Glomerular endothelial cell (primary cell): ENCODE measurements around the gene CENPM. TPM values are rescaled to one million over a fixed set of nuclear protein-coding genes. Genes with fewer than 3 reads are reported as not detected.
A peak's percentile ranks its signal among the peaks of the same experiment; 100 is the strongest.
"Not testable (repeated sequence)": the region's sequence is repeated elsewhere in the genome, so short reads cannot be mapped to it uniquely, and the experiment has no call there.

ENCODE experiments used
- DNase-seq: peaks from one replicate; pipeline ENCODE4 v3.0.0-alpha.2; 2011; ENCODE audit warnings: low read depth, low spot score; ENCODE audit errors: extremely low read depth
- total RNA-seq: library from RNA; depleted of rRNA; stranded (reverse); fragments of >200 nt; gene quantifications from 2 replicates; pipeline ENCODE4 v1.2.3, GENCODE V29; 2015

Gene CENPM
- total RNA-seq, 1 donor from 2014 or later, result 10.4 TPM

DNA sequence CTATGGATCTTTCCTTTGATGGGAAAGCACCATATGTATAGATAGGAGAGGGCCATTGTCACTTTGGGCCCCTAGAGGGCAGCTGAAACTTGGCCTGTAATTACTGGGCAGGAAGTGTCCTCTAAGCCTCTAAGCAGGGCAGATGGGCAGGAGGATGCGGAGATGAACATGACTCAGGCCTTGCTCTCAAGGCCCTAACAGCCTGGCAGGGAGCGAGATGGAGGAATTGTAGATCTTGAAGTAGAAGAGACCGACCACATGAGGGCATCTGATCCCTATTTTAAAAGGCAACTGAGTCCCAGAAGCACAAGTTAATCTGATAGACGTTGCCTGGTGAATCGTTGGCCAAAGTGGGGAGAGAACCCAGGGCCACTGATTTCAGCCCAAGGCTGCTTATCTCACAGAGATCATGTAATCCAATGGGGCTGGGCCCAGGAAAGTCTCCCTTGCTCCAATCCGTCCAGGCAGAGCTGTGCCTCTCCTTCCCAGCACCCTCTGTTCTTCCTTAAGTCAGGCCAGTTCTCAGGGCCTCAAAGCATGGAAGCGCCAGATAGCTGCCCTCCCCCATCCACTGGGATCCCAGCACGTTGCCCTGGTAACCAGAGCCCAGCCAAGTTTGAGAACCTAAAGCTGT, 19.8 kb upstream of the CENPM start:
- peak; percentile 72 for DNase-seq

DNA sequence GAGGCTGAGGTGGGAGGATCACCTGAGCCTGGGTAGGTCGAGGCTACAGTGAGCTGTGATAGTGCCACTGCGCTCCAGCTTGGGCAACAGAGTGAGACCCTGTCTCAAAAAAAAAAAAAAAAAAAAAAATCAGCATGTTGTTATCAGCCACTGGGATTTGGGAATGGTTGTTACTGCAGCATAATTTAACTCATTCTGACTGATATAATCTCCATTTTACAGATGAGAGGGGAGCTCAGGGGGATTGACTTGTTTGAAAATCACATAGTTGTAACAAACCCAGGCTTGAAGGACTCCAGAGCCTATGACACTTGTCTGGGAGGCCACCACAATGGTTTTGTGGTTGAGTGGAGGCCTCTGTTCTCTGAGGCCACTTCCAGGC, 19.3 kb upstream of the CENPM start:
- no peak for DNase-seq

DNA sequence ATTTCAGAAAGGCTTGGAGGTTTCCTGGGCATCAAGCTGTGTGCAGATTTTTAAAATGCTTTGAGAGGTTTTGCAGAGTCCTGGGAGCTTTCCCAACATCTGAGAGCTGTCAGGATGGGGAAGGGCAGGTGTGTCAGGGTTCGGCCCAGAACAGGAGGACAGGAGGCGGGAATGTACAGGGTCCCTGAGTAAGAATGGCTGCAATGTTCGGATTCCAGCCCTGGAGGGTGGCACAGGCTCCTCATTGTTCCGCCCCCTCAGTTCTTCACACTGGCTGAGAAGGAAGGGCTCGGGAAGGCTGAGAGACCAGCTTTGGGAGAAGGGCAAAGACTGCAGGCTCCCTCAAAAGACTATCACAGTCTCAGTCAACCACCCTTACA, 17.1 kb upstream of the CENPM start:
- no peak for DNase-seq

DNA sequence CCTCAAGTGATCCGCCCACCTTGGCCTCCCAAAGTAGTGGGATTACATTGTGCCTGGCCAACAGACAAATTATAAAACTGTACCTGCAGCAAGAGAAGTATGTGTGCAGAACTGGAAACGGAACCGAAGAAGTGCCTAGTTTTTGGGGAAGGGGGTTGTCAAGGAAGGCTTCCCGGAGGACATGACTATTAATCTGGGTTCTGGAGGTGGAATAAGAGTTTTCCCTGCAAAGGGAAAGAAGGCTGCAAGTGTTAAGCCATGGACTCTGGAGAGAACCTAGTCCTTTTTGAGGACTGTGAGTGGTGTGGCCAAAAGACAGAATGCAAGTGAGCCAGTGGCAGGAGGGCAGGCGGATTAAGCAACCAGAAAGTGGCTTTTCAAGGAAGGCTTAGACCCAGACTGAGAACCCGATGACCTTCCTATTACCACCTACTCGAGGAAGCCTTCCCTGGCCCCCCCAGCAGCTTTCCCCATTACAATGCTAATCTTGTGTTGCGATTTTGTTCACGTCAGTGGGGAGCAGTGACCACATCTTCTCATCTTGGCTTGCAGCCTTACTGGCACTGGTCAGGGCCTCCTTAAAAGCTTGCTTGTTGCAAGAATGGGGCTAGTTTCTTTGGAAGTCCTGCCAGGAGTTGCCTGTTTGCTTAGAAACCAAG, 16.6 kb upstream of the CENPM start:
- no peak for DNase-seq

DNA sequence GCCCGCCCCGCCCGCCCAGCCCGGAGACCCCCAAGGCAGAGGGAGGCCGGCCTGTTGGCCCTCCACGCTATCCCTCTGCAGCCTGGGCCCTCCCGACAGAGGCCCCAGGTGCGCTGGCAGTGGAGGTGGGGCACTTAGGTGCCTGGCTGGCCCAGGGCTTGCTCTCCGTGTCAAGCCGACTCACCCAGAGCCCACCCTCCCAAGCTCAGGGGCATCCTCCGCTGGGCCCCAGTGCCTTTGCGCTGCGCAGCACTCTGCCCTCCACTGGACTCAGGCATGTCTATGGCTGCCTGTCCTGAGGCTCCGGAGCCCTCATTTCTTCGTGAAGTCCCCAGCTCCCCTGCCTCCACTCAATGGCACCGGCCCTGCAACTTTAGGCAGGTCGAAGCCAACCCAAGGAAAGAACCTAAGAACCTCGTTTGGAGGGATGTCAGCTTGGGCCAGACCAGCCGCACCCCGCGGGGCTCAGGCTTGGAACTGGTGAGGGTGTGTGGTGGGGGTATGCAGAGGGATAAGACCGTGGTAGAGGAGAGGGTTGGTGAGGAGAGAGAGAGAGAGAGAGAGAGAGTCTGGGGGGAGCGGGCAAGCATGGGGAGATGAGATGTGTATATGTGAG, 11.1 kb upstream of the CENPM start:
- no peak for DNase-seq

DNA sequence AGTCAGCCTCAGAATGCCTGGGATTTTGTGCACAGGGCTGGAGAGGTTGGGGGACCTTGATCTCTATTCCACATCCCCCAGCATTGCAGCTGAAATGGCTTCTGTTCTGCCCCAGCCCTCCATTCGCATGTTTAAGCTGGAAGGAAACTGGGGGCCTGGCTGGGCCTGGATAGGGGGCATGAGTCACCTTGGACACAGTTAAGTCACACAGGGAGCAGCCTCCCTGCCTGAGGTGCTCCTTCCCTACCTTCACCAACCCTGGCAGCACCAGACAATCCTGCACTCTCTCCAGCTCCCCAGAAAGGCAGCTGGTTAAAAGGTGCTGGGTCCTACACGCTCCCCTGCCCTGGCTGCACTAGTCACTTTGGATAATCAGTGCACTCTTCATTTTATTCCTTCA, 5.8 kb upstream of the CENPM start:
- DNase-seq, result no peak

DNA sequence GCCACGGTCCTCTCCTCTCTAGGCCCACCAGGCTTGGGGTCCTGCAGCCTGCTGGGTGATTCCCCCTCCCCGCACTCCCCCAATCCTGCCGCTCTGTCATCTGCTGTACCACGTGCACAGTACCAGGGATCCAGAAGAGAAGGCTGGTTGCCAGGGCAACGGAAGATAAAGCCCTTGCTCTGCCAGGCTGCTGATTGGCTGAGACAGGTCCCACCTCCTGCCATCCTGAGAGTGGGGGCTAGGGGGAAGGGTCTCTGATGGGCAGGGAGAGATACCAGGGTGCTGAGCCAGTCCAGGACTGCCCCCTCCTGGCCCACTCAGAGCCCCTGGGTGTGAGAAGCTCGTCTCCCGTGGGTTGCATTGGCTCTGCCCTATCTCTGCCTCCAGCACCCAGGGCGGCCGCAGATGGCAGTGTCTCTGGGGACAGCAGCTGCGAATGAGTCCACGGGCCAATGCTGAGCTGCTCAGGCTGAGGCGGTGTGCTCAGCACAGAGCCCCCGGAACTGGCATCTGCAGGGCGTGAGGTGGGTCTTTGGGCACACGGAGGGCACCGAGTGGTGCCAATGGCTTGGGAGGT, 5.0 kb upstream of the CENPM start, which contains the start of gene SMIM45:
Gene SMIM45, plus strand, starts transcription at position 253 of the 577 bp plus-strand sequence.
- no peak for DNase-seq

DNA sequence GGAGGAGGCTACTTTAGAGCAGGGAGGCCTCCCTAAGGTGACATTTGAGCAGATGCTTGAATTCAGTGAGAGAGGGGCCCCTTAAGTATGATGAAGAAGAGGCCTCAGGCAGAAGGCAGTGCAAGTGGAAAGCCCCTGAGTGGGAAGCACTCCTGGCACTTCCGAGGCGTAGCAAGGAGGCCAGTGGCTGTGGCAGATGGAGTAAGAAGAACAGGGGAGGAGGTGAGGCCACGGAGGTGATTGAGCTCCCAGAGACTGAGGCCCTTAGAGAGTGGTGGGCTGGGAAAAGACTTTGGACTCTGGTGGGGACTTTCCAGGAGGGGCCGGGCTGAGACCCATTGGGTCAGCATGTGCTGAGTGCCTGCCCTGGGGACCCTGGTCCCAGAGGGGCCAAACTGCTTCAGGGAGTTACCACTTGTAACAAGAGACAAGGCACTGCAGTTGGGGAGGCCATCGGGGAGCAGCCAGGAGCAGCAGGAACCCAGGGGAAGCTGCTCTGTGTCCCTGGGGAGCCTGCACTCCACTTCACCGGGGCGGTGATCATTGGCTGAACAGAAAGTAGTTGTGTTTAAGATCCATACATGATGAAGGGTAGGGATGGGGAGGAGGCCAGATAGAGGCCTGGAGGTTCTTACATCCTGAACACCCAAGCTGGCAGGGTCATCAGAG, 2.5 kb upstream of the CENPM start:
- DNase-seq, result no peak

DNA sequence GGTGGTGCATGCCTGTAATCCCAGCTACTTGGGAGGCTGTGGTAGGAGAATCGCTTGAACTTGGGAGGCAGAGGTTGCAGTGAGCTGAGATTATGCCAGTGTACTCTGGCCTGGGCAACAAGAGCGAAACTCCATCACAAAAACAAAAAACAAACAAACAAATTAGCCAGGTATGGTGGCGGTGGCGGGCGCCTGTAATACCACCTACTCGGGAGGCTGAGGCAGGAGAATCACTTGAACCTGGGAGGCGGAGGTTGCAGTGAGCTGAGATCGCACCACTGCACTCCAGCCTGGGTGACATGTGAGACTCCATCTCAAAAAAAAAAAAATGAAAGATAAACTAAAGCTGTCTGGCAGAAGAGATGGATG, 2.0 kb upstream of the CENPM start:
- not testable (repeated sequence) for DNase-seq

DNA sequence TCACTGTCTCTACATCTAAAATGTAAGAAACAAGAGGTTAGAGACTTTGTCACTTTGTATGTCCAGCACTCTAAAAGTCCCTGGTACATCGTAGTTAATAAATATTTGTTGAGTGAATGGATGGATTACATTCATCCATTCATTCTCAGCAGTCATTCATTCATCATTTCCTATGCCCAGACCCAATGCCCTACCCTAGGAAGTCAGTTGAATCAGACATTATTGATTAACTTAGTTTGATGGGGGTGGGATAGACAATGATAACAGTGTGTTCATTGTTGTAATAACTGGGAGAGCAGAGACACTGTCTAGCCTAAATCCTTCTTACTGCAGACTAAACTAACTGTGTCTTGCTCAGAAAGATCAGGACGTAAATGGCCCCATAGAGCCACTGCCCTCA, 1.2 kb upstream of the CENPM start:
- no peak for DNase-seq

DNA sequence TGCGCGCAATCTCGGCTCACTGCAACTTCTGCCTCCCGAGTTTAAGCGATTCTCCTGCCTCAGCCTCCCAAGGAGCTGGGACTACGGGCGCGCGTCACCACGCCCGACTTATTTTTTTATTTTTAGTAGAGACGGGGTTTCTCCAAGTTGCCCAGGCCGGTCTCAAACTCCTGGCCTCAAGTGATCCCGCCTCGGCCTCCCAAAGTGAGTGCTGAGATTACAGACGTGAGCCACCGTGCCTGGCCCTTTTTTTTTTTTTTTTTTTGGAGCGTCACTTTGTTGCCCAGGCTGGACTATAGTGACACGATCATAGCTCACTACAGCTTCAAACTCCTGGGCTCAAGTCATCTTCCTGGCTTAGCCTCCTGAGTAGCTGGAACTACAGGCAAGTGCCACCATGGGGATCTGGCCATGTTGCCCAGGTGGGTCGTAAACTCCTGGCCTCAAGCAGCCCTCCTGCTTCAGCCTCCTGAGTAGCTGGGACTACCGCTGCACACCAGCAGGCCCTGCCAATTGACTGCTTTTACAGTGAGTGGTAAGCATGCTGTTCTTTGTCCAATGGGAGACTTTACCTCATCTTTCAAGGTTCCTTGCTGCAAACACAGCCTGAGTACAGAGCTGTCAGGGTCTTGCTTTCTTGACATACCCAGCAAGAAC, 600 bp upstream of the CENPM start:
- DNase-seq, result no peak

DNA sequence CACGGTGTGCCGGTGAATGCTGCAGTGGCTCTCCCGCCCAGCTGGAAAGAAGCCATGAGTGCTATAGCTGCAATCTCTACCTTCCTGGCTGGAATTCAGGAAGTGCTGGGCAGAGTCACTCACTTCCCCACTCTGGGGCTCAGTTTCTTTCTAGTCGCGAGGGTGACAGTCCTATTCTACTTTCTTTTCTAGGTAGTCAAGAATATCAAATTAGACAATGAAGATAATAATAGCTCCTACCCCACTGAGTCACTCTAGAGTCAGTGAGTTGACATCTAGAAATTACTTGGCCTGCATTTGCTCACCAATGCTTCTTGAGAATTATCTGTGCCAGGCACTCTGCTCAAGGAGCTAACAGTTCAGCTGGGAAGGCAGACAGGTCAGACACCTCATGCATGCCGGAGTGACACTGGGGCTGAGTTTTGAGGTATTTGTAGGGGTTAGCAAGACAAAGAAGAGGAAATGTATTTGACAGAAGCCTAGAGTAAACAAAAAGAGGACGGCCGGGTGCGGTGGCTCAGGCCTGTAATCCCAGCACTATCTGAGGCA, 3.2 kb downstream of the CENPM start:
- DNase-seq, result no peak

DNA sequence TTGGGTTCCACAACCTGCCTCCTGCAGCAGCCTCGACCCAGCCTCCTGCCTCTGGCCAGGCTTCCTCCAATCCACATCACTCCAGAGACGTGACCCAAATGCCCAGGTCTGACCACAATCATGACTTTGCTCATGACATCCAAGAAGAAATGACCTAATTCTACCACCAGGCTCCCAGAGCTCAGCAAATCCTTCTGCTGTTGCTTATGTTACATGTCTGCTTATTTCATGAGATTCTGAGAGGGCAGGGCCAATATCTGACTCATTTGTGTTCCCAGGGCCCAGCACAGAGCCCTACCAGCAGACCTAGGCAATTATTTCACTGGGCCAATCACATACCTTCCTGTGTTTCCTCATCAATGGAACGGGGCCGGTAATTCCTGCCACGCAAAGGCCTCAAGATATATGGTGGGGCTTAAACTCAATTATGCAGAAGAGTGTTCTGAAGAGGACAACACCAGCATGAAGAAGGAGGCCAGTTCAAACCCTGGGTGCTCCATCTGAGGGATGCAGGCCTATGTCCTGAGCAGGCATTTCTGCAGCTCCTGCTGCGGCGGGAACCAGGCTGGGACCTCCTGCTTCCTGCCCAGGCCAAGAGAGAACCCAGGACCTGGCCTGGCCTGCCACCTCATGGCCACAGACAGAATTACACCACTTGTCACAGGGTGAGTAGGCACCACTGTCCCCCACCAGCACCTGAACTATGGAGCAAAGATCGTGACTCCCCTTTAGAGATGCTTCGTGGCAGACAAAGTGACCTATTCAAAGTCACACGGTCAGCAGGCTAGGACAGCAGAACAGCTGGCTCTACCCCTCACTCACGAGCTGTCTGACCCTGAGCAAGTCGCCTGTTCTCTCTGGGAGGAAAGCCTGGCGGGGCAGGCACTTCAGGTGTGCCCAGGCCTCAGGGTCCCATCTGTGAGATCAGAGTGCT, 5.9 kb downstream of the CENPM start:
- DNase-seq, result no peak

DNA sequence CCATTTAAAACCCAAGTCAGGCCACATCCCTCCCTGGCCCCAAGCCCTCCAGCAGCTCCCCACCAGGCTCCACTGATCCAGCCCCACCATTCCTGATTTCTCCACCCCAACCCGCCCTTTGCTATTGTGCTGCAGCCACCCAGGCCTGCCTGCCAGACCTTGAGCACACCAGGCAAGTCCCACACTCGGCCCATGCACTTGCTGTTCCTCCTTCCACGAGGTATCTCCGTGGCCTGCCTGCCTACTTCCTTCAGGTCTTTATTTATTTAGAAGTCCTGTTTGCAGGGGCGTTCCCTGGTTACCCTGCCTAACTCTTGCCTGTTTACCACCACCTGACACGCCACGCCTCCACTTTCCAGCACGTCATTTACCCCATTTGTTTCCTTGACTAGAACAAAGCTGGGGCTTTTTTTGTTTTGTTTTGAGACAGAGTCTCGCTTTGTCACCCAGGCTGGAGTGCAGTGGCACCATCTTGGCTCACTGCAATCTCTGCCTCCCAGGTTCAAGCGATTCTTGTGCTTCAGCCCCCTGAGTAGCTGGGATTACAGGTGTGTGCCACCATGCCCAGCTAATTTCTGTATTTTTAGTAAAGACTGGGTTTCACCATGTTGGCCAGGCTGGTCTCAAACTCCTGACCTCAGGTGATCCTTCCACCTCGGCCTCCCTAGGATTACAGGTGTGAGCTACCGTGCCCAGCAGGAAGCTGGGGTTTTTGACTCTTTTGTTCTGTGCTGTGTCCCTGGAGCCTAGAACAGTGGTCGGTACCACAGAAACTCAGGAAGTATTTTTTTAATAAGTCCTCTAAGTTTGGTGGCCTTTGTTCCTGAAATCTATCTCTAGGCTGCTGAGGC, 6.7 kb downstream of the CENPM start:
- DNase-seq, result no peak

DNA sequence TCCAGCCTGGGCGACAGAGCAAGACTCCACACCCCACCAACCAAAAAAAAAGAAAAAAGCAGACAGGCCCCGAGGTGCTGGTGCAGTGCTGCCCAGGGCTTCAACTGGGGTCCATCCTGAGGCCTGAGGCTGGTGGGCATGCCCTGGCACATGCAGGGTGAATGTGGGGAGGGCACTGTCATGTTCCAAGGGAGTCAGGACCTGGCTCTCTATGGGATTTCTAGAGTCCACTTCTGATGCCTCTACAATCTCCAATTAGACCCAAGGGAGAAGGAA, 10.1 kb downstream of the CENPM start:
- no peak for DNase-seq

DNA sequence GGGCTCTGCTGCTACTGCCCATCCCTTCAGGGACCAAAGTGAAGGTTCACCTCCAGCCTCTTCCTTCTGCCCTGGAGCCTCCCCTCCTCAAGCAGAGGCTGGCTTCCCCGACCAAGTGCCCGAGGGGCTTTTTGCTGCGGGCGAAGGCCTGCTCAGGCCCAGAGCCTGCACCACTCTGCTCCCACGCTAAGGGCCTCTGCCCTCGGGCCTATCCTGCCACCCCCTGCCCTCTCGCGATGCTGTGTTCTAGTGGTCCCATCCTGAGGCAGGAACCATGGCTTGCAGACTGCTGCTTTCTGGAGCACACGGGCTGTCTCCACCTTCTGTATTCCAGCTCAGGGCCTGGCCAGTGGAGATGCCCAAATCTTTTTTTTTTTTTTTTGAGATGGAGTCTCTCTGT, 11.4 kb downstream of the CENPM start:
- DNase-seq, result no peak

DNA sequence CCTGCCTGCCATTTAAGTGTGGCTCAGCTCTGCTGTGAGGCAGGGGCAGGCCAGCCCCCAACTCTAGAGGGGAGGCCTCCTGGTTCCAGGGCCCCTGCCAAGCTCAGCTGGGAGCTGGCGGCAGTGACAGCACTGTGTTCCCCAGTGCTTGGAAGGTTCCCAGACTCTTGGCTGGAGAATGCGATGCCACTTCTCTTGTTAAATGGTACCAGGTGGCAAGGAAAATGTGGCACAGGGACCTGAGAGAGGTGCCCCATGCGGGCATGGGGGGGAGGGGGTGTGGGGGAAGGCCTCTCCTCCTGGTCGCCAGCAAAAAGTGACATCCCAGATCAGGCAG, 12.0 kb downstream of the CENPM start:
- no peak for DNase-seq

DNA sequence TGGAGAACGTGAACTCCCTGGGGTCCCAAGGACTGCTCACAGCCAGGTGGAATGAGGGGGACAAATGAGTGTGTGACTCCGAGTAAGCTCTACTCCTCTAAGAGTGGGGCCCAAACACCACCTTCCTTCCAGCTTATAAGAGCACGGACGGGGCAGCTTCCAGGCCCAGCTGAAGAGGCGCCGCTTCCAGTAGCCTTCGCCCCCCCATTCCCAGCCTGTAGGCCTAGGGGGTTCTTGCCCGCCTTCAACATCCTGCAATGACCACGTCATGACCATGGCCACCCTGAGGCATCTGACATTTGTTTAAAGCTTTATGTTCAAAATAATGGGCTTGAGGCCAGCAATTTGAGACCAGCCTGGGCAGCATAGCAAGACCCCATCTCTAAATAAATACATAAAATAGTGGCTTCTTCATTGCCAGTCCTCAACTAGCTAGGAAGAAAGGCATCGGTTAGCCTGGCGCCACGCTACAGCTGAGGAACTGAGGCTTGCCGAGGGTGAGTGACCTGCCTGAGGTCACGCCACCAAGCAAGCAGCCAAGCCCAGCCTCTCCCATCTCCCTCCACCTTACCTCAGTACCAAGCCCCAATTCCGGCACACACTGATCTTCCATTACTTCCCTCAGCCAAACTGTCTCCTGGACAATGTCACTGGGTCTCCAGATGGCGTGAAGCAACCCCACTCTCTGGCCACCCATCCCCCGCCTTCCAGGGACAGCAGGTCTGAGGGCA, 12.5 kb downstream of the CENPM start:
- no peak for DNase-seq
